Kidney (tissue), 14 donors: ENCODE measurements around the gene OSBP2. TPM values are rescaled to one million over a fixed set of nuclear protein-coding genes. Genes with fewer than 3 reads are reported as not detected.

Source experiments
- DNase-seq, 5 donors: peaks; one replicate each; pipeline ENCODE4 v3.0.0-alpha.2; 2013 to 2020
- FAIRE-seq: peaks from 2 replicates; lab custom pipeline; 2012; peaks lifted over from hg19 to GRCh38; lab: Jason Lieb, UNC
- H3K27ac ChIP-seq, 2 donors: one replicate each; pipeline ENCODE4 v1.7.0; 2013; ENCODE audit warnings: low read depth in 2 of 2, low read length in 2 of 2, inconsistent platforms in 1 of 2
- H3K27me3 ChIP-seq: one replicate; pipeline ENCODE4 v1.7.1; 2013; ENCODE audit warnings: low read length, inconsistent platforms; ENCODE audit not compliant: control insufficient read depth, insufficient read depth
- H3K36me3 ChIP-seq, 3 donors: one replicate each; pipeline versions ENCODE4 v1.7.0 to v1.7.1; 2013; ENCODE audit warnings: low read length in 3 of 3, control low read depth in 1 of 3, inconsistent platforms in 1 of 3; ENCODE audit not compliant: insufficient read depth in 3 of 3, control insufficient read depth in 2 of 3
- H3K4me1 ChIP-seq, 3 donors: one replicate each; pipeline versions ENCODE4 v1.7.0 to v1.7.1; 2013; ENCODE audit warnings: low read length in 3 of 3, inconsistent platforms in 1 of 3, low read depth in 1 of 3; ENCODE audit not compliant: control insufficient read depth in 2 of 3, insufficient read depth in 2 of 3
- H3K4me3 ChIP-seq, 3 donors: one replicate each; pipeline versions ENCODE4 v1.7.0 to v1.8.1; 2013; ENCODE audit warnings: low read length in 3 of 3, control low read depth in 1 of 3, inconsistent platforms in 1 of 3
- H3K9ac ChIP-seq, 3 donors: one replicate each; pipeline versions ENCODE4 v1.7.0 to v1.7.1; 2013; ENCODE audit warnings: low read length in 3 of 3, control low read depth in 1 of 3, inconsistent platforms in 1 of 3
- H3K9me3 ChIP-seq, 3 donors: one replicate each; pipeline versions ENCODE4 v1.7.0 to v1.7.1; 2013; ENCODE audit warnings: low read length in 3 of 3, control low read depth in 1 of 3, inconsistent platforms in 1 of 3; ENCODE audit not compliant: control insufficient read depth in 2 of 3, insufficient read depth in 1 of 3
- CTCF ChIP-seq: IDR thresholded peaks from 3 replicates; pipeline ENCODE4 v1.5.1; 2012; ENCODE audit warnings: mild to moderate bottlenecking, moderate library complexity, borderline replicate concordance; ENCODE audit not compliant: insufficient read depth; ENCODE audit errors: extremely low read depth
- intact Hi-C: fragments of 100-400 bp; cut with DNase I; formaldehyde crosslinking; loops from one replicate; pipeline ENCODE4 v1.11.1; 2022
- polyA plus RNA-seq: library from polyadenylated mRNA; stranded (reverse); fragments of 350-450 nt; fragmentation: Illumina TruSeq; extraction: RNeasy Lipid Tissue Mini Kit (QIAGEN cat#74804); gene quantifications from one replicate; pipeline ENCODE4 v1.2.3, GENCODE V29; 2014; ENCODE audit warnings: low read depth, low replicate concordance; ENCODE audit not compliant: insufficient read depth
- total RNA-seq: library from RNA; stranded (reverse); fragmentation: NEBNext Ultra II Directional; extraction: Animal tissue kit (Norgen Biotek cat#: 25700); gene quantifications from one replicate; pipeline ENCODE4 v1.2.1, GENCODE V29; 2021
- donor health status: control.
- donor health status: control.
- donor health status: control.
- donor health status: control.
- donor health status: control.
- donor health status: DM: yes; HTN: yes; CAD: no.
- donor health status: Normal renal cell carcinoma (clear cell type).

The OSBP2 gene
- total and polyA plus RNA-seq, 2 donors from 2014 or later: 3.4 to 4.0 TPM

DNA sequence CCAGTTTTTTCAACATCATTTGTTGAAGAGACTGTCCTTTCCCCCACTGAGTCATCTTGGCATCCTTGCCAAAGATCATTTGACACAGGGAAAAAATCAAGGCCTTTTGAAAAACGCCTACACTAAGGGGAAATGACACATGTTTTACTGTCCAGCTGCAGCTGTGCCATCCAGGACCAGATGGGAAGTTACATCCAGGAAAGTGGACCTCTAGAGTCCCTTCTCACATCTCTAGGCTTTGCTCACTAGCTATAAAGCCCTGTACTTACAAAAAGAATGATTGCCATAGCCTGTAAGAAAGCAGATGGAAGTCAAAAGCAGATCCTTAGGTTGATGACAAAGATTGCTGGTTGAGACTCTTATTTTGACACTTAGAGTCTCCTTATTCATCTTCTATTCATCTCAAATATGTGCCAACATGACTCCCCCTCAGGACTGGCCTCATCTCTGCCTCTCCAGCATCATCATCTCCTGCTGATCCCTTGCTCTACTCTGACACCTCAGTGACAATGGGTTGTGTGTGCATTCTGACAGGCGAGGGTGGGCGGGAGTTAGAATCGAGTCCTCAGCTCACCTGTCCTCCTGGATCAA is 22.8 kb downstream of the OSBP2 start:
- no peak for DNase-seq
- H3K4me3 ChIP-seq: no peak overlapping the region
- H3K9me3 ChIP-seq: no peaks in the 10 kb centered on the region
- intact Hi-C loops: no loop called here
- no peak for FAIRE-seq
- H3K9ac ChIP-seq: no peak overlapping the region
- no peak overlapping the region for H3K27ac ChIP-seq
- no peaks in the 10 kb centered on the region for H3K36me3 ChIP-seq
- TF ChIP-seq CTCF: no peak
- H3K27me3 ChIP-seq: no peaks in the 10 kb centered on the region
- H3K4me1 ChIP-seq: no peaks in the 10 kb centered on the region

GRCh38 chr22:30717952-30718351 is 23.3 kb downstream of the OSBP2 start:
- Histone ChIP-seq H3K27me3 (no peaks in the 10 kb centered on the region), H3K27ac (no peak overlapping the region), H3K9ac (no peak overlapping the region), H3K4me3 (no peak overlapping the region), H3K9me3 (no peaks in the 10 kb centered on the region), H3K4me1 (no peaks in the 10 kb centered on the region), H3K36me3 (no peaks in the 10 kb centered on the region)
- TF ChIP-seq CTCF: no peak
- intact Hi-C loops: no loop called here
- DNase-seq (no peak), FAIRE-seq (no peak)

- TF ChIP-seq CTCF: no peak
- no peak overlapping the region for H3K27ac ChIP-seq
- H3K4me3 ChIP-seq: no peak overlapping the region
- DNase-seq (no peak), FAIRE-seq (no peak)
- no peaks in the 10 kb centered on the region for H3K36me3 ChIP-seq
- no peaks in the 10 kb centered on the region for H3K9me3 ChIP-seq
- H3K27me3 ChIP-seq: no peaks in the 10 kb centered on the region
- no peaks in the 10 kb centered on the region for H3K4me1 ChIP-seq
- H3K9ac ChIP-seq: no peak overlapping the region
- intact Hi-C loops: no loop called here
These were observed 23.8 kb downstream of the OSBP2 start for GRCh38 chr22:30718491-30718890.

GRCh38 chr22:30718938-30719337 is 24.3 kb downstream of the OSBP2 start:
- no peaks in the 10 kb centered on the region for H3K4me1 ChIP-seq
- no peak overlapping the region for H3K27ac ChIP-seq
- H3K36me3 ChIP-seq: no peaks in the 10 kb centered on the region
- H3K4me3 ChIP-seq: no peak overlapping the region
- no peaks in the 10 kb centered on the region for H3K9me3 ChIP-seq
- TF ChIP-seq CTCF: no peak
- H3K27me3 ChIP-seq: no peaks in the 10 kb centered on the region
- DNase-seq (no peak), FAIRE-seq (no peak)
- intact Hi-C loops: no loop called here
- no peak overlapping the region for H3K9ac ChIP-seq
